HepG2 (cell line): ENCODE data around the gene PCSK2. TPM values are rescaled to one million over a fixed set of nuclear protein-coding genes. Genes with fewer than 3 reads are reported as not detected.

Source experiments
- ATAC-seq: fragments of 200-7000 bp; cut with Tn5 transposase; 3 replicates; pipeline ENCODE4 v1.9.1; 2020; ENCODE audit warnings: mild to moderate bottlenecking, moderate library complexity
- BruUV-seq: library from RNA; stranded (reverse); fragments of 400-500 nt; replicated peaks from 2 replicates; lab custom pipeline; 2021; lab: Mats Ljungman, UMichigan
- CTCF ChIA-PET: fragments of 300-600 bp; formaldehyde crosslinking; extraction: SDS; loops from one replicate; lab custom pipeline; 2021; ENCODE audit warnings: low total read pairs, inconsistent platforms, low intra/inter-chr PET ratio; lab: Yijun Ruan, JAX
- POLR2A ChIA-PET: fragments of 350-600 bp; sonication (Branson Sonifier 250); formaldehyde crosslinking; loops from one replicate; lab custom pipeline; 2020; ENCODE audit warnings: antibody characterized with exemption, inconsistent platforms; lab: Yijun Ruan, JAX
- DNase-seq: peaks from one replicate; pipeline ENCODE4 v3.0.0-alpha.2; 2015; ENCODE audit warnings: low spot score
- FAIRE-seq: peaks from 3 replicates; lab custom pipeline; 2011; peaks lifted over from hg19 to GRCh38; lab: Jason Lieb, UNC
- H2AFZ ChIP-seq: one replicate; pipeline ENCODE4 v1.6.1; 2011; ENCODE audit warnings: low read length, inconsistent platforms
- H3K27ac ChIP-seq: fragments of 300-600 bp; 3 replicates; pipeline ENCODE4 v1.8.0; 2011; ENCODE audit warnings: mixed run types, mild to moderate bottlenecking, mixed read lengths, low read length, inconsistent platforms; ENCODE audit not compliant: insufficient read depth; ENCODE audit errors: extremely low read length
- H3K27me3 ChIP-seq, 2 experiments: fragments of 200-600 bp in 1 of 2; 2 replicates in 1 of 2; 3 replicates in 1 of 2; pipeline versions ENCODE4 v1.6.0 to v1.8.0; 2011; ENCODE audit warnings: low read length in 2 of 2, mild to moderate bottlenecking in 2 of 2, moderate library complexity in 2 of 2, inconsistent platforms in 1 of 2; ENCODE audit not compliant: insufficient read depth in 2 of 2, control insufficient read depth in 1 of 2
- H3K36me3 ChIP-seq, 2 experiments: fragments of 200-600 bp in 1 of 2; replicated peaks in 1 of 2; 2 replicates in 1 of 2; 3 replicates in 1 of 2; pipeline versions ENCODE4 v1.5.1 to v1.8.0; 2011; ENCODE audit warnings: low read length in 2 of 2, inconsistent platforms in 1 of 2; ENCODE audit not compliant: insufficient read depth in 2 of 2, control insufficient read depth in 1 of 2
- H3K4me1 ChIP-seq: 2 replicates; pipeline ENCODE4 v1.5.1; 2012; ENCODE audit warnings: low read length, inconsistent platforms; ENCODE audit not compliant: insufficient read depth
- H3K4me2 ChIP-seq: 2 replicates; pipeline ENCODE4 v1.6.0; 2011; ENCODE audit warnings: low read depth, low read length, inconsistent platforms
- H3K4me3 ChIP-seq, 3 experiments: fragments of 200-600 bp in 1 of 3; sonication (generic), shearing (Covaris generic) in 1 of 3; replicated peaks in 1 of 3; 2 replicates each; pipeline ENCODE4 v1.5.1; 2011 to 2016; ENCODE audit warnings: low read length in 3 of 3, inconsistent platforms in 2 of 3, low read depth in 2 of 3, mild to moderate bottlenecking in 2 of 3, control low read depth in 1 of 3, mixed read lengths in 1 of 3; ENCODE audit not compliant: insufficient read depth in 1 of 3
- H3K79me2 ChIP-seq: one replicate; pipeline ENCODE4 v1.6.1; 2011; ENCODE audit warnings: low read length, inconsistent platforms; ENCODE audit not compliant: insufficient read depth
- H3K9ac ChIP-seq: 2 replicates; pipeline ENCODE4 v1.6.0; 2011; ENCODE audit warnings: mild to moderate bottlenecking, low read depth, low read length, inconsistent platforms; ENCODE audit not compliant: insufficient read depth
- H3K9me3 ChIP-seq: 2 replicates; pipeline ENCODE4 v1.5.1; 2012; ENCODE audit warnings: mild to moderate bottlenecking, low read length
- H4K20me1 ChIP-seq: 2 replicates; pipeline ENCODE4 v1.6.0; 2011; ENCODE audit warnings: inconsistent platforms, mild to moderate bottlenecking, low read length, moderate library complexity; ENCODE audit not compliant: insufficient read depth
- ATF7-NPFF ChIP-seq: sonication (generic); formaldehyde crosslinking; IDR thresholded peaks from 2 replicates; pipeline ENCODE4 v1.8.1; 2023; ENCODE audit warnings: mild to moderate bottlenecking, low read depth, missing genetic modification reagents, moderate library complexity
- CCAR2 ChIP-seq: fragments of 200-400 bp; formaldehyde crosslinking; optimal IDR thresholded peaks from 2 replicates; pipeline ENCODE3; 2018; ENCODE audit warnings: low read depth, mild to moderate bottlenecking, low read length, moderate library complexity
- EEA1 ChIP-seq: sonication (generic); formaldehyde crosslinking; IDR thresholded peaks from 2 replicates; pipeline ENCODE4 v1.5.1; 2020; ENCODE audit warnings: mild to moderate bottlenecking, missing genetic modification reagents, borderline replicate concordance
- FOXK2 ChIP-seq: fragments of 450-650 bp; IDR thresholded peaks from 2 replicates; pipeline ENCODE4 v1.6.1; 2016
- MEF2D ChIP-seq: sonication (generic); formaldehyde crosslinking; IDR thresholded peaks from 2 replicates; pipeline ENCODE4 v1.5.1; 2020; ENCODE audit warnings: mild to moderate bottlenecking, missing genetic modification reagents
- PREB ChIP-seq: sonication (generic); formaldehyde crosslinking; IDR thresholded peaks from 2 replicates; pipeline ENCODE4 v1.4.0; 2020; ENCODE audit warnings: missing genetic modification reagents
- RCOR2 ChIP-seq: IDR thresholded peaks from 2 replicates; pipeline ENCODE4 v1.6.1; 2016; ENCODE audit warnings: missing biosample characterization, missing genetic modification reagents
- SOX6 ChIP-seq, 2 experiments: fragments of 450-650 bp in 1 of 2; sonication (generic) in 1 of 2; formaldehyde crosslinking in 1 of 2; IDR thresholded peaks; 2 replicates each; pipeline versions ENCODE4 v1.4.0 to v1.6.1; 2017 to 2020; ENCODE audit warnings: antibody characterized with exemption in 1 of 2, mild to moderate bottlenecking in 1 of 2, missing genetic modification reagents in 1 of 2
- ZBTB21 ChIP-seq: sonication (generic); formaldehyde crosslinking; IDR thresholded peaks from 2 replicates; pipeline ENCODE4 v1.4.0; 2020; ENCODE audit warnings: missing genetic modification reagents
- ZFP90 ChIP-seq: sonication (generic); formaldehyde crosslinking; IDR thresholded peaks from 2 replicates; pipeline ENCODE4 v1.8.0; 2022; ENCODE audit warnings: missing genetic modification reagents, mild to moderate bottlenecking, inconsistent platforms, borderline replicate concordance
- ZNF446 ChIP-seq: sonication (generic); formaldehyde crosslinking; IDR thresholded peaks from 2 replicates; pipeline ENCODE4 v1.5.0; 2020; ENCODE audit warnings: mild to moderate bottlenecking, missing genetic modification reagents
- WGBS: methylation state at CpG from one replicate; pipeline ENCODE4 v1.1.6; 2017; ENCODE audit warnings: low lambda C conversion rate; 5-methylcytosine and 5-hydroxymethylcytosine counted together
- in situ Hi-C: cut with HindIII; loops from 2 replicates; pipeline ENCODE4 v1.10.0; 2017; ENCODE audit warnings: low pct_unique_long_range_greater_than_20kb; ENCODE audit not compliant: extremely low pct_ligation_motif_present
- intact Hi-C: fragments of 100-400 bp; cut with micrococcal nuclease; formaldehyde crosslinking; loops from one replicate; pipeline ENCODE4 v1.10.0; 2022; ENCODE audit not compliant: unreplicated experiment
- polyA plus RNA-seq, 8 experiments: library from polyadenylated mRNA; depleted of rRNA in 3 of 8; stranded (reverse) in 7 of 8; unstranded in 1 of 8; fragments of >200 nt; fragmentation: Illumina TruSeq in 4 of 8; extraction: Trizol in 4 of 8; gene quantifications; 2 replicates each; pipeline versions ENCODE4 v1.2.1 to v1.2.3, GENCODE V29; 2011 to 2016; ENCODE audit warnings: low read depth in 4 of 8, missing spikeins in 1 of 8, mixed read lengths in 1 of 8; ENCODE audit not compliant: insufficient read depth in 1 of 8
- total RNA-seq, 5 experiments: library from RNA; depleted of rRNA; stranded (reverse); fragments of >200 nt; fragmentation: Illumina TruSeq; extraction: Trizol; gene quantifications; 2 replicates each; pipeline ENCODE4 v1.2.3, GENCODE V29; 2016; ENCODE audit warnings: low read depth in 1 of 5
- TF ChIP-seq, protein P1 (sequence below): sonication (generic); formaldehyde crosslinking; IDR thresholded peaks from 2 replicates; pipeline ENCODE4 v1.5.1; 2020; ENCODE audit warnings: mild to moderate bottlenecking, missing genetic modification reagents, borderline replicate concordance

The PCSK2 gene
- total and polyA plus RNA-seq, 2 of the 13 experiments (the other 11 are each of a cell fraction or from before 2014, with no cell fraction given): not detected

DNA sequence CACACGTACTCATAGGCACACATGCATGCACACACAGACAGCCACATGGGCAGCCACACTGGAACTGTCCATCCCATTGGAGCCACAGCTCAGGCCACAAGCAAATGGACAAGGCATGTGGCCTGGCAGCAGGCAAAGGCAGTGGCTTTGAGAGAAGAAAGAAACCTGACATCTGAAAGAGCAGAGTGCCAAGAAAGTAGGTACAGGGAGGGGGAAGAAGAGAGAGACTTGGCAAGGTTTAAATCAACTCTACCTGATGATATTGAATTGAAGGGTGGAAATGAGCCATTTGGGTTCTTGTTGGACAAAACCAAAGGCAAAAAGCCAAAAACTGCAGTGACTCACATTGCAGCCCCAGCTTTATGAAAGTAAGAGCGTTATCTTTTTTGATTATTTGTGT lies 142.7 kb downstream of the PCSK2 start:
- in situ Hi-C loops: no loop called here
- intact Hi-C loops: no loop called here
- Histone ChIP-seq H3K4me1 (no peaks in the 10 kb centered on the region), H3K27ac (no peak overlapping the region), H3K9me3 (no peaks in the 10 kb centered on the region), H3K9ac (no peak overlapping the region), H3K4me2 (no peak overlapping the region), H2AFZ (no peak overlapping the region), H3K4me3 (no peak overlapping the region), H3K27me3 (peaks cover 2 to 16% of the 10 kb centered on the region in 2 experiments; a peak in 2 of 5 replicates), H3K36me3 (no peaks in the 10 kb centered on the region), H4K20me1 (no peaks in the 10 kb centered on the region), H3K79me2 (no peaks in the 10 kb centered on the region)
- TF ChIP-seq ATF7-NPFF (no peak), CCAR2 (no peak)
- ATAC-seq (no peak), DNase-seq (no peak), FAIRE-seq (no peak)
- CTCF ChIA-PET: no interaction called here
- 2% methylated on average over 2 of the region's 2 CpGs for WGBS
- POLR2A ChIA-PET: no interaction called here
- BruUV-seq: no TSS peak

DNA sequence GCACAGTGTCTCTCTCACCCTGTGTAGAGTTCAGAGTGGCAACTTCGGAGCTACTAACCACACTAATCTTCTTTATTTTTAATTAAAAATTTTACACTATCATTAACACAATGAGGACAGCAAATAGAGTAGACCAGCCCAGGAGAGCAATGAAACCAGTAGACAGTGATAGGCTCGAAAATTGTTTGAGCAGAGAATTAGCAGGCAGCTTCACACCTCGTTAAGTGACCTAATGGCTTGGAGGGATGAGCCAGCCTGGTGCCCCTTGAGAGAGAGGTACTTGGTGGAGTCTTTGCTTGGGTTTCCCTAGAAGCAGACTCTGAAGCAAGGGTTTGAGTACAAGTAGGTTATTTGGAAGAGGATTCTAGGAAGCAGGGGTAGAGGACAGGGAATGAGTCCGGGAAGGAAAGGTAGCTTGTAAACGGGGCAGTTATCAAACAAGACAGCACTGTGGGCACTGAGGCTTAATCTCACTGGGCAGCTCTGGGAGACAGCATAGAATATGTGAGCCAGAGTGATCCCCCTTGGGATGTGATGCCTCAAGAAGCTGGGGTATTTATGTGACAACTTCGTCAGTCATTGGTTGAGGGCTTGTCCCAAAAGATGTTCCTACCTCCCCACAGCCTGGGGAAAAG lies 146.1 kb downstream of the PCSK2 start:
- BruUV-seq: no TSS peak
- H3K79me2 ChIP-seq: no peaks in the 10 kb centered on the region
- no peak for ATAC-seq
- no peaks in the 10 kb centered on the region for H4K20me1 ChIP-seq
- H3K9me3 ChIP-seq: no peaks in the 10 kb centered on the region
- H3K36me3 ChIP-seq: no peaks in the 10 kb centered on the region
- H3K9ac ChIP-seq: no peak overlapping the region
- no peak overlapping the region for H3K4me2 ChIP-seq
- DNase-seq: no peak
- no peak for FAIRE-seq
- intact Hi-C loops: no loop called here
- in situ Hi-C loops: no loop called here
- no peaks in the 10 kb centered on the region for H3K4me1 ChIP-seq
- H3K4me3 ChIP-seq: no peak overlapping the region
- ChIA-PET POLR2A (no interaction called here), CTCF (no interaction called here)
- H3K27ac ChIP-seq: no peak overlapping the region
- WGBS: 2% methylated on average over 6 of the region's 6 CpGs
- no peak overlapping the region for H2AFZ ChIP-seq
- H3K27me3 ChIP-seq: peaks cover 0 to 12% of the 10 kb centered on the region in 2 experiments; a peak in 1 of 5 replicates
- TF ChIP-seq FOXK2 (no peak), MEF2D (CRISPR knock-in tag) (no peak), RCOR2 (CRISPR knock-in tag) (no peak), ZBTB21 (CRISPR knock-in tag) (no peak), ZFP90 (CRISPR knock-in tag) (no peak), SOX6 (IDR thresholded peaks at IDR 0.05) (no peak), SOX6 (CRISPR knock-in tag; IDR thresholded peaks at IDR 0.05) (no peak), PREB (no peak), ZNF446 (no peak), EEA1 (CRISPR knock-in tag) (no peak)
- TF ChIP-seq, protein P1, sequence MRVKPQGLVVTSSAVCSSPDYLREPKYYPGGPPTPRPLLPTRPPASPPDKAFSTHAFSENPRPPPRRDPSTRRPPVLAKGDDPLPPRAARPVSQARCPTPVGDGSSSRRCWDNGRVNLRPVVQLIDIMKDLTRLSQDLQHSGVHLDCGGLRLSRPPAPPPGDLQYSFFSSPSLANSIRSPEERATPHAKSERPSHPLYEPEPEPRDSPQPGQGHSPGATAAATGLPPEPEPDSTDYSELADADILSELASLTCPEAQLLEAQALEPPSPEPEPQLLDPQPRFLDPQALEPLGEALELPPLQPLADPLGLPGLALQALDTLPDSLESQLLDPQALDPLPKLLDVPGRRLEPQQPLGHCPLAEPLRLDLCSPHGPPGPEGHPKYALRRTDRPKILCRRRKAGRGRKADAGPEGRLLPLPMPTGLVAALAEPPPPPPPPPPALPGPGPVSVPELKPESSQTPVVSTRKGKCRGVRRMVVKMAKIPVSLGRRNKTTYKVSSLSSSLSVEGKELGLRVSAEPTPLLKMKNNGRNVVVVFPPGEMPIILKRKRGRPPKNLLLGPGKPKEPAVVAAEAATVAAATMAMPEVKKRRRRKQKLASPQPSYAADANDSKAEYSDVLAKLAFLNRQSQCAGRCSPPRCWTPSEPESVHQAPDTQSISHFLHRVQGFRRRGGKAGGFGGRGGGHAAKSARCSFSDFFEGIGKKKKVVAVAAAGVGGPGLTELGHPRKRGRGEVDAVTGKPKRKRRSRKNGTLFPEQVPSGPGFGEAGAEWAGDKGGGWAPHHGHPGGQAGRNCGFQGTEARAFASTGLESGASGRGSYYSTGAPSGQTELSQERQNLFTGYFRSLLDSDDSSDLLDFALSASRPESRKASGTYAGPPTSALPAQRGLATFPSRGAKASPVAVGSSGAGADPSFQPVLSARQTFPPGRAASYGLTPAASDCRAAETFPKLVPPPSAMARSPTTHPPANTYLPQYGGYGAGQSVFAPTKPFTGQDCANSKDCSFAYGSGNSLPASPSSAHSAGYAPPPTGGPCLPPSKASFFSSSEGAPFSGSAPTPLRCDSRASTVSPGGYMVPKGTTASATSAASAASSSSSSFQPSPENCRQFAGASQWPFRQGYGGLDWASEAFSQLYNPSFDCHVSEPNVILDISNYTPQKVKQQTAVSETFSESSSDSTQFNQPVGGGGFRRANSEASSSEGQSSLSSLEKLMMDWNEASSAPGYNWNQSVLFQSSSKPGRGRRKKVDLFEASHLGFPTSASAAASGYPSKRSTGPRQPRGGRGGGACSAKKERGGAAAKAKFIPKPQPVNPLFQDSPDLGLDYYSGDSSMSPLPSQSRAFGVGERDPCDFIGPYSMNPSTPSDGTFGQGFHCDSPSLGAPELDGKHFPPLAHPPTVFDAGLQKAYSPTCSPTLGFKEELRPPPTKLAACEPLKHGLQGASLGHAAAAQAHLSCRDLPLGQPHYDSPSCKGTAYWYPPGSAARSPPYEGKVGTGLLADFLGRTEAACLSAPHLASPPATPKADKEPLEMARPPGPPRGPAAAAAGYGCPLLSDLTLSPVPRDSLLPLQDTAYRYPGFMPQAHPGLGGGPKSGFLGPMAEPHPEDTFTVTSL (CRISPR knock-in tag): no peak
